Effector memory CD4-positive, alpha-beta T cell (primary cell): ENCODE measurements around the gene MELK.
"Not testable (repeated sequence)": the region's sequence is repeated elsewhere in the genome, so short reads cannot be mapped to it uniquely, and the experiment has no call there.

Source experiments
- DNase-seq, 3 donors: peaks; one replicate each; pipeline ENCODE4 v3.0.0-alpha.2; 2020
- H3K27ac ChIP-seq: 2 replicates; pipeline ENCODE4 v1.7.0; 2013; ENCODE audit warnings: mild to moderate bottlenecking, low read length, moderate library complexity; ENCODE audit not compliant: insufficient read depth, poor library complexity, severe bottlenecking
- H3K27me3 ChIP-seq: replicated peaks from 2 replicates; pipeline ENCODE4 v1.7.0; 2013; ENCODE audit warnings: mild to moderate bottlenecking, low read length; ENCODE audit not compliant: insufficient read depth, control insufficient read depth, poor library complexity, severe bottlenecking
- H3K36me3 ChIP-seq: 2 replicates; pipeline ENCODE4 v1.7.0; 2013; ENCODE audit warnings: mild to moderate bottlenecking, low read length, moderate library complexity; ENCODE audit not compliant: control insufficient read depth, insufficient read depth
- H3K4me1 ChIP-seq: 2 replicates; pipeline ENCODE4 v1.7.0; 2013; ENCODE audit warnings: low read length, mild to moderate bottlenecking; ENCODE audit not compliant: control insufficient read depth, insufficient read depth, poor library complexity, severe bottlenecking
- H3K4me3 ChIP-seq: 2 replicates; pipeline ENCODE4 v1.7.0; 2013; ENCODE audit warnings: low read length, low read depth, mild to moderate bottlenecking; ENCODE audit not compliant: insufficient read depth, poor library complexity, severe bottlenecking
- H3K9me3 ChIP-seq: 2 replicates; pipeline ENCODE4 v1.7.0; 2013; ENCODE audit warnings: mild to moderate bottlenecking, low read length, moderate library complexity; ENCODE audit not compliant: control insufficient read depth

MELK gene

DNA sequence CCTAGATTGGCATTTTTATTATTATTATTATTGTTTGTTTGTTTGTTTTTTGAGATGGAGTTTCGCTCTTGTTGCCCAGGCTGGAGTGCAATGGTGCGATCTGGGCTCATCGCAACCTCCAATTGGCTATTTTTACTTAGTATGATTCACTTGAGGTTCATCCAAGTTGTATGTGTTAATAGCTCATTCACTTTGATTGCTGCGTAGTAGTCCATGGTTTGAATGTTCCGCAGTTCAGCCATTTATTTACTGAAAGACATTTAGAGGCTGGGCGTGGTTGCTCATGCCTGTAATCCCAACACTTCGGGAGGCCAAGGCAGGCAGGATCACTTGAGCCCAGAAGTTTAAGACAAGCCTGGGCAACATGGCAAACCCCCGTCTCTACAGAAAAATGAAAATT, 22.6 kb upstream of the MELK start:
- no peak for DNase-seq
- Histone ChIP-seq H3K4me1 (no peaks in the 10 kb centered on the region), H3K36me3 (no peaks in the 10 kb centered on the region), H3K9me3 (no peaks in the 10 kb centered on the region), H3K27ac (no peak overlapping the region), H3K27me3 (no peaks in the 10 kb centered on the region), H3K4me3 (no peak overlapping the region)

DNA sequence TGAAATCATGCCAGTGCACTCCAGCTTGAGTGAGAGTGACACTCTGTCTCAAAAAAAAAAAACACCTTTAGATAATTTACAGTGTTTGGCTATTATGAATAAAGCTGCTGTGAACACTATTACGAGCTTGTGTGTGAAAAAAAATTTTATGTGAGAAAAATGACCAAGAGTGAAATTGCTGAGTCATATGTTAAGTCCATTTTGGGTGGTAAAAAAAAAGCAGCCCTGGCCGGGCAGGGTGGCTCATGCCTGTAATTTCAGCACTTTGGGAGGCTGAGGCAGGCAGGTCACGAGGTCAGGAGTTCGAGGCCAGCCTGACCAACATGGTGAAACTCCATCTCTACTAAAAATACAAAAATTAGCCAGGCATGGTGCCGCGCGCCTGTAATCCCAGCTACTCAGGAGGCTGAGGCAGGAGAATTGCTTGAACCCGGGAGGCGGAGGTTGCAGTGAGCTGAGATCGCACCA, 22.0 kb upstream of the MELK start:
- H3K9me3 ChIP-seq, H3K4me1 ChIP-seq, H3K36me3 ChIP-seq, DNase-seq, H3K27me3 ChIP-seq, H3K27ac ChIP-seq, H3K4me3 ChIP-seq: not testable (repeated sequence)

DNA sequence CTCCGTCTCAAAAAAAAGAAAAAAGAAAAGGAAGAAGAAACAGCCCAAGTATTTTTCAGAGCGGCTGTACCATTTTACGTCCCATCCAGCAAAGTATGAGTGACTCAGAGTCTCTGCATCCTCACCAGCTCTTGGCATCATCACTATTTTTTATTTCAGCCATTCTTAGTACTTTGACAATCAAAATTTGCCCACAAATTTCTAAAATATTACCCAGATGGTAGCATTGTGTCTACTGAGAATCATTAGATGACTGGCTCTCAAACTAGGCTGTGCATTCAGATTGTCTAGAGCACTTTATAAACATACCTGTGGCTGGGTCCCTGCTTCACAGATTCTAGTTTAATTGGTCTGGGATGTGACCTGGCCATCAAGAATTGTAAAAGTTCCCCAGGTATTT, 21.6 kb upstream of the MELK start:
- Histone ChIP-seq H3K9me3 (no peaks in the 10 kb centered on the region), H3K36me3 (no peaks in the 10 kb centered on the region), H3K27me3 (no peaks in the 10 kb centered on the region), H3K4me3 (no peak overlapping the region), H3K4me1 (no peaks in the 10 kb centered on the region), H3K27ac (no peak overlapping the region)
- DNase-seq = no peak

DNA sequence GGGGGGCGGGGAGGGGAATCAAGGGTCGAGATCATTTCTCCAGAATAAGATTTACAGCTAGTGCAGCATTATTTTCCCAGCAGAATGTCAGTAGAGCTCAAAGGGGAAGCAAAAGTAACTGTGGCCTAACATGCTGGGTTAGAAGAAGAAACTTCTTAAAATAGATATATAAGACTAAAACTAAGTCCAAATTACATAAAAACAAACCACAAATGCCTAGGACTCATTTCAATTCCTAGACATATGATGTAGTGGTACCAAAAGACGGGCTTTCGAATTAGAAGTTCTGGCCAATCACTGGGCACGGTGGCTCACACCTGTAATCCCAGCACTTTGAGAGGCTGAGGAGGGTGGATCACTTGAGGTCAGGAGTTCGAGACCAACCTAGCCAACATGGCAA, 20.8 kb upstream of the MELK start:
- H3K9me3 ChIP-seq = no peaks in the 10 kb centered on the region

DNA sequence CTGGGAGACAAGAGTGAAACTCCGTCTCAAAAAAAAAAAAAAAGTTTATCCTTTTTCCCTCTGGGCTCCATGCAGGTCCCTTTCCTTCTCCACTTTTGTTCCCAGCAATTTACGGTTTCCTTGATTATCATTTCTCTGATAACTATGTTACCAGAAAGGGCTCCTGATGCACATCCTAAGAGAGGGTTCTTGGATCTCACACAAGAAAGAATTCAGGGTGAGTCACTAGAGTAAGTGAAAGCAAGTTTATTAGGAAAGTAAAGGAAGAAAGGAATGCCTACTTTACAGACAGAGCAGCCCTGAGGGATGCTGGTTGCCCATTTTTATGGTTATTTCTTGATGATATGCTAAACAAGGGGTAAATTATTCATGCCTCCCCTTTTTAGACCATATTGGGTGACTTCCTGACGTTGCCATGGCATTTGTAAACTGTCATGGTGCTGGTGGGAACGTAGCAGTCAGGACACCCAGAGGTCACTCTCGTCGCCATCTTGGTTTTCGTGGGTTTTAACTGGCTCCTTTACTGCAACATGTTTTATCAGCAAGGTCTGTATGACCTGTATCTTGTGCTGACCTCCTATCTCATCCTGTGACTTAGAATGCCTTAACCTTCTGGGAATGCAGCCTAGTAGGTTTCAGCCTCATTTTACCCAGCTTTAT, 13.5 kb upstream of the MELK start:
- Histone ChIP-seq H3K36me3 (no peaks in the 10 kb centered on the region), H3K4me1 (no peaks in the 10 kb centered on the region), H3K9me3 (no peaks in the 10 kb centered on the region), H3K4me3 (no peak overlapping the region), H3K27ac (no peak overlapping the region), H3K27me3 (no peaks in the 10 kb centered on the region)
- no peak for DNase-seq

More for the DNA sequence above, 20.8 kb upstream of the MELK start:
- Histone ChIP-seq H3K36me3 (no peaks in the 10 kb centered on the region), H3K27me3 (no peaks in the 10 kb centered on the region), H3K27ac (no peak overlapping the region), H3K4me1 (no peaks in the 10 kb centered on the region), H3K4me3 (no peak overlapping the region)
- DNase-seq = no peak

DNA sequence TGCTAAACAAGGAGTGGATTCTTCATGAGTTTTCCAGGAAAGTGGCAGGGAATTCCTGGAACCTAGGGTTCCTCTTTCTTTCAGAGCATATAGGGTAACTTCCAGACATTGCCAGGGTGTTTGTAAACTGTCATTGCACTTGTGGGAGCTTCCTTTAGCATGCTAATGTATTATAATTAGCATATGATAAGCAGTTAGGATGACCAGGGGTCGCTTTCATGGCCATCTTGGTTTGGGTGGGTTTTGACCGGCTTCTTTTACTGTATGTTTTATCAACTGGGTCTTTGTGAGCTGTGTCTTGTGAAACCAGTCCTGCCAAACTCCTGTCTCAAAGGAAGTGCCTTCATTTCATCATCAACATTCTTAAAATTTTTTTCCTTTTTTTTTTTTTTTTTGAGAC, 11.9 kb upstream of the MELK start:
- Histone ChIP-seq H3K27ac (no peak overlapping the region), H3K27me3 (no peaks in the 10 kb centered on the region), H3K4me1 (no peaks in the 10 kb centered on the region), H3K36me3 (no peaks in the 10 kb centered on the region), H3K9me3 (no peaks in the 10 kb centered on the region), H3K4me3 (no peak overlapping the region)
- DNase-seq = no peak

DNA sequence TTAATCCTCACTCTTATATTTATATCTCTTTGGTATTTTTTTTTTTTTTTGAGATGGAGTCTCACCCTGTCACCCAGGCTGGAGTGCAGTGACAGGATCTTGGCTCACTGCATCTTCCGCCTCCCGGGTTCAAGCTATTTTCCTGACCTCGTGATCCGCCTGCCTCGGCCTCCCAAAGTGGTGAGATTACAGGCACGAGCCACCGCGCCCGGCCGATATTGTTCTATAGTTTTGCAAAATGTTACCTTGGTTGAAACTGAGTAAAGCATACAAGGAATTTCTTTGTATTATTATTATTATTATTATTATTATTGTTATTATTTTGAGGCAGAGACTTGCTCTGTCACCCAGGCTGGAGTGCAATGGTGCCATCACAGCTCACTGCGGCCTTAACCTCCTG, 9.9 kb upstream of the MELK start:
- H3K36me3 ChIP-seq, H3K4me3 ChIP-seq, H3K9me3 ChIP-seq, H3K27ac ChIP-seq, DNase-seq, H3K4me1 ChIP-seq, H3K27me3 ChIP-seq: not testable (repeated sequence)

DNA sequence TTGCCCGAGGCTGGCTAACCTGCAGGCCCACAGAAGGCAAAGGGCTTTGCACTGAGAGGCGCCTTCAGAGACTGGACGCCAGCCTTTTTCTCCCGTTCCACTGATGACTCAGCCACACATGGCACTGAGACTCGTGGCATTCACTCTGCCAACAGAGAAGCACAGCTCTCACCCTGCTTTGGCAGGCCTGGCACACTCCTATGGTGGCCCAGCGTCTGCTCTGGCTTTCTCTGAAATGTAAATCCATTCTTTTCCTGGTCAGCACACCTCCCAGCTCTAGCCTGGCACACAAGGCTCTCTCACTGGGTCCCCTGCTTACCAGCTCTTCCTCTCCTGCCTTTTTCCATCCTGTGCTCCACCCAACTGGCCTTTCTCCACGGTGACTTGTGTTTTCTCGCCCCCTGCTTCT, 5.9 kb upstream of the MELK start:
- H3K4me1 ChIP-seq = no peaks in the 10 kb centered on the region
- no peaks in the 10 kb centered on the region for H3K9me3 ChIP-seq
- no peaks in the 10 kb centered on the region for H3K27me3 ChIP-seq
- H3K4me3 ChIP-seq = no peak overlapping the region
- no peak for DNase-seq
- H3K36me3 ChIP-seq = no peaks in the 10 kb centered on the region
- no peak overlapping the region for H3K27ac ChIP-seq

DNA sequence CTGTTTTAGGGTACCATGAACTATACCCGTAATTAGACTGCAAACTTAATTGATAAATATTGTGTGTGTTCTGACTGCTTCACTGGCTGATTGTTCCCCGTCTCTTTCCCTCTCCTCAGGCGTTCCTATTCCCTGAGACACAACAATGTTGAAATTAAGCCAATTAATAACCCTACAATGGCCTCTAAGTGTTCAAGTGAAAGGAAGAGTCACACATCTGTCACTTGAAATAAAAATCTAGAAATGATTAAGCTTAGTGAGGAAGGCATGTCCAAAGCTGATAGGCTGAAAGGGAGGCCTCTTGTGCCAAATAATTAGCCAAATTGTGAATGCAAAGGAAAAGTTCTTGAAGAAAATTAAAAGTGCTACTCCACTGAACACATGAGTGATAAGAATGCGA, 4.0 kb upstream of the MELK start:
- H3K27me3 ChIP-seq, H3K9me3 ChIP-seq, DNase-seq, H3K4me1 ChIP-seq, H3K27ac ChIP-seq, H3K36me3 ChIP-seq, H3K4me3 ChIP-seq: not testable (repeated sequence)

DNA sequence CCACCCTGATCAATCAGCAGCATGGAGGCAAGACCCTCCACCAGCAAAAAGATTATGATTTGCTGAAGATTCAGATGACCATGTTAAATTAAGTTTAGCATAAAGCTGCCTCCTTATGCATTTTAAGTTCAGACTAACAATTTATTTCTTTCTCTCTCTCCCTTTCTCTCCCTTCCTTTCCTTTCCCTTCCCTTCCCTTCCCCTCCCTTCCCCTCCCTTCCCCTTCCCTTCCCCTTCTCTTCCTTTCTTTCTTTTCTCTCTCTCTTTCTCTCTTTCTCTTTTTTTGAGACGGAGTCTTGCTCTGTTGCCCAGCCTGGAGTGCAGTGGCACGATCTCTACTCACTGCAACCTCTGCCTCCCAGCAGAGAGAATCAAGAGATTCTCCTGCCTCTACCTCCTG, 1.4 kb upstream of the MELK start:
- no peaks in the 10 kb centered on the region for H3K9me3 ChIP-seq
- H3K4me1 ChIP-seq = peaks cover 3% of the 10 kb centered on the region
- H3K4me3 ChIP-seq = no peak overlapping the region
- no peaks in the 10 kb centered on the region for H3K27me3 ChIP-seq
- DNase-seq = no peak
- no peaks in the 10 kb centered on the region for H3K36me3 ChIP-seq
- no peak overlapping the region for H3K27ac ChIP-seq
